ENCODE data around the gene ASMT.
"Not testable (repeated sequence)": the region's sequence is repeated elsewhere in the genome, so short reads cannot be mapped to it uniquely, and the experiment has no call there.

ASMT gene, protein sequence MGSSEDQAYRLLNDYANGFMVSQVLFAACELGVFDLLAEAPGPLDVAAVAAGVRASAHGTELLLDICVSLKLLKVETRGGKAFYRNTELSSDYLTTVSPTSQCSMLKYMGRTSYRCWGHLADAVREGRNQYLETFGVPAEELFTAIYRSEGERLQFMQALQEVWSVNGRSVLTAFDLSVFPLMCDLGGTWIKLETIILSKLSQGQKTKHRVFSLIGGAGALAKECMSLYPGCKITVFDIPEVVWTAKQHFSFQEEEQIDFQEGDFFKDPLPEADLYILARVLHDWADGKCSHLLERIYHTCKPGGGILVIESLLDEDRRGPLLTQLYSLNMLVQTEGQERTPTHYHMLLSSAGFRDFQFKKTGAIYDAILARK

DNA sequence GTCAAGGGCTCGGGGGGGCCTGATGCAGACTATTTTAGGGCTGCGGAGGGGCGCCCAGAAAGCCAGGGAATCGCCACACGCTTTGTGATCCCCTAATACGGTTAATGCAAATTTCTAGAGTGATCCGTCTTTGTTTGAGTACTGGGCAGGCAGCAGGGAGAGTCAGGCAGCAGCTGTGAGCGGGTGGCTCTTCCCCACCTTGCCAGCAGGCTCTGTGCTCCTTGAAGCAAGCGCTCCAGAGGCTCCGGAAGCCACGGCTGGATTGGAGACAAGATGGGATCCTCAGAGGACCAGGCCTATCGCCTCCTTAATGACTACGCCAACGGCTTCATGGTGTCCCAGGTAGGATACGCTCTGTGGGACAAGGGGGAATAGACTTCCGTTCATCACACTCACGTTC, at the start of gene ASMT:
Gene ASMT, plus strand, starts transcription at position 133 of the 400 bp plus-strand sequence. Its CDS starts 141 bp downstream, at position 274.
- no peak for DNase-seq (ENCODE audit: extremely low read depth in 1 of 2, low read depth in 1 of 2)

DNA sequence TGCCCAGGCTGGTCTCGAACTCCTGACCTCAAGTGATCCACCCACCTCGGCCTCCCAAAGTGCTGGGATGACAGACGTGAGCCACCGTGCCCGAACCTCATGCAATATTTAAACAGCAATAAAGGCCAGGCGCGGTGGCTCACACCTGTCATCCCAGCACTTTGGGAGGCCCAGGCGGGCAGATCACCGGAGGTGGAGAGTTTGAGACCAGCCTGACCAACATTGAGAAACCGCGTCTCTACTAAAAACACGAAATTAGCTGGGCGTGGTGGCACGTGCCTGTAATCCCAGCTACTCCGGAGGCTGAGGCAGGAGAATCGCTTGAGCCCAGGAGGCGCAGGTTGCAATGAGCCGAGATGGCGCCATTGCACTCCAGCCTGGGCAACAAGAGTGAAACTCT, 40.7 kb upstream of the ASMT start:
- not testable (repeated sequence) for DNase-seq (ENCODE audit: extremely low read depth in 1 of 2, low read depth in 1 of 2)

DNA sequence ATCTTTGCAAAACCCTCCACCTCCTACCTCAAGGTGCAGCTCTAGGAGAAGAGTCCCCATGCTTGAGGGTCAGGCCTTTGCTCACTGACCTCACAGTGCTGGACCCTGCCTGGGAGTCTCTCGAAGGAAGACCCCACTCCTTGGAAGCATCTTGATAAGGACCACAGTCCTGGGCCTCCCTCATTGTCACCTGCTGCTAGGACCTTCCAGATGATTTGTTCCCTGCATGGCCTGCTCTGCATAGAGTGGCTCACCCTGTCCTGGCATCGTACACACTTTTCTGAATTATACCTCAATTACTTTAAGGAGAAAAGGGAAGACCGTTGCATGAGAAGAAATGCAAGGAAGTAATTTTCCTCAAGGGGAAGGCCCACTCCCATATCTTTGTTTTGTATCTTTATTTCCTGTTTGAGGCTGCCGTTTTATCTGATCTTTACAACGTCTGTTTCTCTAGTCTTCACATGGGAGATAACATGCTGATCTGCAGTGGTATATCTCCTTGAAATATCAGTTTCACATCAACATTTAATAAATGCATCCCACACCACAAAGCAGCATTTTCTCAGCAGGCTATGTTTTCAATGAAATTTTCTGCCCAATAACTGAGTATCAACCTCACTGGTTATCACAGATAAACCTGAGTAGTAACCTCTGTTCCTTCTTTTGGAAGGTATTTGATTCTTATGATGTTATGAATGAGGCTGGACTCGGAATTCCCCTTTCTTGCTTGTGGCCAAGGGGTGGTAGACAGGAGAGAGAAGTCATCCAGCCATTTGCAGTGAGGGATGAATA, 38.5 kb upstream of the ASMT start:
- DNase-seq (ENCODE audit: extremely low read depth in 1 of 2, low read depth in 1 of 2): no peak

DNA sequence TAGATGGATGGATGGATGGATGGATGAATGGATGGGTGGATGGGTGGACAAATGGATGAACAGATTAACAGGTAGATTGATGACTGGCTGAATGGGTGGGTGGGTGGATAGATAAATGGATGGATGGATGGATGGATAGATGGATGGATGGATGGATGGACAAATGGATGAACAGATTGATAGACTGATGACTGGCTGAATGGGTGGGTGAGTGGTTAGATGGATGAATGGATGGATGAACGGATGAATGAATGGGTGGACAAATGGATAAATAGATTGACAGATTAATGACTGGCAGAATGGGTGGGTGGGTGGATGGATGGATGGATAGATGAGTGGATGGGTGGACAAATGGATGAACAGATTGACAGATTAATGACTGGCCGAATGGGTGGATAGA, 37.0 kb upstream of the ASMT start:
- no peak for DNase-seq (ENCODE audit: extremely low read depth in 1 of 2, low read depth in 1 of 2)

DNA sequence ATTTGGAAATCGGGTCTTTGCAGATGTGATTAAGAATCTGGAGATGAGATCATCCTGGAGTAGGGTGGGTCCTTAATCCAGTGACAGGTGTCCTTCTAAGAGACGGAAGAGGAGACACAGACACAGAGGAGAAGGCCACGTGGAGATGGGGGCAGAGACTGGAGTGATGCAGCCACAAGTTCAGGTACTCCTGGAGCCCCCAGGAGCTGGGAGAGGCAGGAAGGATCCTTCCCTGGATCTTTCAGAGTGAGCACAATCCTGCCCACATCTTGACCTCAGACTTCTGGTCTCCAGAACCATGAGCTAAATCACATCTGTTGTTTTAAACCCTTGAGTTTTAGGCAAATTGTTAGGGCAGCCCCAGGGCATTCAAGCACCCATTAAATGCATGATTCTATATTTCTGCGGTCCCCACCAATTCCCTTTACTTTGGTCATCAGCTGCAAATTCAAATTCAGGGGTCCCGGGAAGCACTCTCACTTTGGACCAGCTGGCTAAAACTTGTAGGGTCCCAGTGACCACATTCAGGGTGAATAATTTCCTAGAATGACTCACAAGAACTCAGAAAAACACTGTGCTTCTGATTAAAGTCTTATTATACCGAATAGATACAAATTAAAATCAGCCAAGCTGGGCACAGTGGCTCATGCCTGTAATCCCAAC, 36.2 kb upstream of the ASMT start:
- no peak for DNase-seq (ENCODE audit: extremely low read depth in 1 of 2, low read depth in 1 of 2)

DNA sequence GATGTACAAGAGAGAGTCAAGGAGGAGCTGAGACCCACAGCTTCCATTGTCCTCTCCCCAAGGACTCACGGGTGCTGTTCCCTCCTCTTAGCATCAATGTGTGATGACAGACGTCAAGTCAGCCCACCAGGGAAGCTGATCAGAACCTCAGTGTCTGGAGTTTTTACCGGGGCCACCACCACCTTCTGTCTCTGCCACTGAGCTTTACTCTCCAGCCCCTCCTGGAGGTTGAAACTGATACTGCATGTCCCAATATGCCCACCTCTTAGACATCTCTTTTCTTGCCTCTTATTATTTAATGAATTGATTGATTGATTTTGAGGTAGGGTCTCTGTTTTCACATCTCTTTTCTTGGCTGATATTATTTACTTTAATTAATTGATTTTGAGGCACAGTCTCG, 33.7 kb upstream of the ASMT start:
- peak in 1 of 2 donors; percentile 50 for DNase-seq (ENCODE audit: extremely low read depth in 1 of 2, low read depth in 1 of 2)

DNA sequence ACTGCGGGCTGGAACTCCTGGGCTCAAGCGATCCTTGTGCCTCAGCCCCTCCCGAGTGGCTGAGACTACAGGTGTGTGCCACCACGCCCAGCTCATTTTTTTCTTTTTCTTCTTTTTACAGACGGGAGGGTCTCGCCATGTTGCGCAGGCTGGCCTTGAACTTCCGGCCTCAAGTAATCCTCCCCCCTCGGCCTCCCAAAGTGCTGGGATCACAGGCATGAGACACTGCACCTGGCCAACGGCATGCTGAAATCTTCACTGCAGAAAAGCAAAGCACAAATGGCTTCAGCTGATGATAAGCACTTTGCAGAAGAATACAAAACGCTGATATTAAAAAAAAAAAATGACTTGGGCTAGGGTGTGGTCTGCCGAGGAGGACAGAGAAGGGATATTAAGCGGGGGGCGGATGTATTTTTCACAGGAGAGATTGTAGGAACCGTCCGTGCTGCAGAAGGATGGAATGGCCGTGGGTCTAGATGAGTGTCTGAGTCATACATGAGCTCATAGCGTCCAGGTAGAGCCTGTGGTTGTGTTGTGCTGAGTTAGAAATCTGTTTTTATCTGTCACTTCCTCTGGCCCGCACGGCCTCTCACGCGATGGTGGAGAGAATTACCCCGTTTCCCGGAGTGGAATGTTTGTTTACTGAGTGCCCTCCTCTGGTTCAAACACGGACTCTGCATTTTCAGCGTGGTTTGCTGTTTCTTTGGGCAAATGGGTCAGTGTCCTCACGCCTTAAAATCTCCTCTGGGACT, 32.0 kb upstream of the ASMT start:
- DNase-seq (ENCODE audit: extremely low read depth in 1 of 2, low read depth in 1 of 2): no peak

DNA sequence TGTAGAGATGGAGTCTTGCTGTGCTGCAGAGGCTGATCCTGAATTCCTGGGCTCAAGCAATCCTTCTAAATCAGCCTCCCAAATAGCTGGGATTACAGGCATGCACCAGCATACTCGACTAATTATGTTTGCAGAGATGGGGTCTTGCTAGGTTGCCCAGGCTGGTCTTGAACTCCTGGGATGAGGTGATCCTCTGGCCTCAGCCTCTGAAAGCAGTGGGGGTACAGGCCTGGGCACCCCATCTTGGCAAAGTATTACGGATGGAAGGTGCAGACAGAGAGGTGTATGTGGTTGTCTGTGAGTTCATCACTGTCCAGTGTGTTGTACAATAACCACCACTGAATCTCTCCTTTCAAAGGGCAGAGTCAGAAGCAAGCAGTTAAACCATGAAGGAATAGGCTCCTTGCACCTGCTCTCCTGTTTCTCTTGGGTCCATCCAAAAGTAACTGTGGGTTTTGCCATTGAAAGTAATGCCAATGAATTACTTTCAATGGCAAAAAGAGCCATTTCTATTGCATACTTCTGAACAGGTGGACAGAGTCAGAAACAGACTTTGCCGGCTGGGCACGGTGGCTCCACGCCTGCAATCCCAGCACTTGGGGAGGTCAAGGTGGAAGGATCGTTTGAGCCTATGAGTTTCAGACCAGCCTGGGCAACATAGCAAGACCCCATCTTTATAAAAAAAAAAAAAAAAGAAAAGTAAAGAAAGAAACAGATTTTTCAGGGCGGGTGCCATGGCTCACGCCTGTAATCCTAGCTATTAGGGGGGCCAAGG, 30.4 kb upstream of the ASMT start:
- DNase-seq (ENCODE audit: extremely low read depth in 1 of 2, low read depth in 1 of 2): no peak

DNA sequence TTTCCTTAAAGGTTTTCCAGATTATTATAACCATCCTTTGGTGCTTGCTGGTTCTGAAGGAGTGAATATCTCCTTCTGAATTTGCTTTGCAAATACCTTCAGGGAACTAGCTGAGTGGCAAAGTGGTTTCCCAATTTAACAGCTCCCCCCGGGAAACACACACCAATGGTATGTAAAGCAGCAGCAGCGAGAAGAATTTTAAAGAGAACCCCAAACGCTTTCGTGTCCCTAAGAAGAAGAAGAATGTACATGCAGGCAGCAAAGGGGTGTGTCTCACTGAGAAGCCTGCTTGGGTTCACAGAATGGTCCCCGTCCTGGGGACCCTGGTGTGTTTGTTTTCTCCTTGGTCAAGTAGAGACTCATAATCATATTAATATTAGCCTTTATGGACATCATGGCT, 27.7 kb upstream of the ASMT start:
- DNase-seq (ENCODE audit: extremely low read depth in 1 of 2, low read depth in 1 of 2): no peak

DNA sequence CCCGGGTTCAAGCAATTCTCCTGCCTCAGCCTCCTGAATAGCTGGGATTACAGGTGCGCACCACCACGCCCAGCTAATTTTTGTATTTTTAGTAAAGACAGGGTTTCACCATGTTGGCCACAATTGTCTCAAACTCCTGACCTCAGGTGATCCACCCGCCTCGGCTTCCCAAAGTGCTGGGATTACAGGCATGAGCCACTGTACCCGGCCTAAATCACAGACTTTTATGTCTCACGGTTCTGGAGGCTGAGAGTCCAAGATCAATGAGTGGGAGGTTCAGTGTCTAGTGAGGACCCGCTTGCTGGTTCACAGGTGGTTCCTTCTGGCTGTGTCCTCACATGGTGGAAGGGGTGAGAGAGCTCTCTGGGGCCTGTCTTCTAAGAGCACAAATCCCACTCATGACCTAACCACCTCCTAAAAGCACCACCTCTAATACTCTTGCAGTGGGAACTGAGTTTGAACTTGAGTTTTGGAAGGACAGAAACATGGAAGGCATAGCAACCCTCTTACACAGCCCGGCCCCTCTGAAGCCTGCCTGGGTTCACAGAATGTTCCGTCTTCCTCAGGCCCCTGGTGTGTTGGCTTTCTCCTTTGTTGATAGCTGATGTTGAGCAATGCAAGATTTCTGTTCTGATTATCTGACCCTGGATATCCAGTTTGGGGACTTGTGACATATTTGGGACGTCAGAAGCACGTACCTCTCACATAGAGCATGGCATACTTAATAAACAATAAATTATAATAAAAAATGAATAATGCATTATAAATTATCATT, 25.3 kb upstream of the ASMT start:
- DNase-seq (ENCODE audit: extremely low read depth in 1 of 2, low read depth in 1 of 2): no peak

DNA sequence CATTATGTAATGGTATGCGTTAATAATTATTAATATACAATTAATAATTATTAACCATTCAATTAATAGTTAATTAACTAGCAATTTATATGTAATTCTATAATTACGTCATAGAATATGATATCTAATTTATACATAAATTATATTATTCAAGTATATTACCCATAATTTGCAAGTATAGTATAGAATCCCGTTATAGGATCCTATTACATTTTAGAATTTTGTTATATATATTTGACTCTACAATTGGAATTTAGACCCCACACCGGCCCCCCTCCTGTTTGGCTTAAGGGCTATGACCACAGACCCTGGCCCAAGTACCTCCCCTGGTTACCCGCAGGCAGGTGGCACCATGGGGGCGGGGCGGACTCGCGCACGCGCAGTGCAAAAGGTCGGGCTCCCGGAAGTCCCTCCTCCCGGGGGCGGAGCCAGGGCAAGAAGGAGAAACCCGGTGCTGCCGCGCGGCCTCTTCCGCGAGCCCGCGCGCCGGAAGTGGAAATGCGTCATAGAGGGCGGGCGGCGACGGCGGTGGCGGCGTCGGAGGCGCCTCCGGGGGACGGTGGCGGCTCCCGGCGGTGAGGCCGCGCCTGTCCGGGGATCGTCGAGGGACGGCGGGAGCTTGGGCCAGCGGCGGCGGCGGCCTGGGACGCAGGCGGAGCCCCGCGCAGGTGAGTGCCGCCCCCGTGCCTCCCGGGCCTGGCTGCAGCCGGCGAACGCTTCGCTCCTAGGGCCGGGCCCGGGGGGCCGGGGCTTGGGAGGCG, 23.6 kb upstream of the ASMT start, which contains the start of gene AKAP17A:
Gene AKAP17A, plus strand, starts transcription at position 503 of the 761 bp plus-strand sequence. CDS start 1,859 bp downstream, outside the sequence.
- peak; percentile 89 to 98 for DNase-seq (ENCODE audit: extremely low read depth in 1 of 2, low read depth in 1 of 2)

DNA sequence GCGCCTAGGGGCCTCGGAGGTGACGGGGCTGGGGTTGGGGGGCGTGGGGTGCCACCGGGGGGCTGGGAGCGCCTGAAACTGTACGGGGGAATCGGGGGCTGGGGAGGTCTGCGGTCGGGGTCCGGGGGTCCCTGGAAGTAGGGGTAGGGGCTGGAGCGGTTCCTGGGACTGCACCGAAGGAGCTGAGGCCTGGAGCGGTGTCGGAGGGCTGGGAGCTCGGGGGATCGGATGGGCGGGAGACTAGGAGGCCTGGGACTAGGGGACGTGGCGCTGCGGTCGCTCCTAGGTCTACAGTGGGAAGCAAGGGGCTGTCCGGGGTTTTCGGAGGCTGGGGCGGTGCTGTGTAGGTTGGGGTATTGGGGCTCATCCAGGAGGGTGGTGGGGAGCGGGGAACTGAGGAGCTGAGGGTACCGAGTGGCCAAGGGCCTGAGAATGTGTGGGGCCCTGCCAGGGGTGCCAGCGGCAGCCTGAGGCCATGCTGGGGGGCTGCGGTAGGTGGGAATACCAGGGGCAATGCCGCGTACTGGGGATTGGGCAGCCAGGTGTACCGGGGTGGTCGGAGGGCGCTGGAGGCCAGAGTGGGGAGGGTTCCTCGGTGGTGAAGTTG, 22.9 kb upstream of the ASMT start:
- no peak for DNase-seq (ENCODE audit: extremely low read depth in 1 of 2, low read depth in 1 of 2)

DNA sequence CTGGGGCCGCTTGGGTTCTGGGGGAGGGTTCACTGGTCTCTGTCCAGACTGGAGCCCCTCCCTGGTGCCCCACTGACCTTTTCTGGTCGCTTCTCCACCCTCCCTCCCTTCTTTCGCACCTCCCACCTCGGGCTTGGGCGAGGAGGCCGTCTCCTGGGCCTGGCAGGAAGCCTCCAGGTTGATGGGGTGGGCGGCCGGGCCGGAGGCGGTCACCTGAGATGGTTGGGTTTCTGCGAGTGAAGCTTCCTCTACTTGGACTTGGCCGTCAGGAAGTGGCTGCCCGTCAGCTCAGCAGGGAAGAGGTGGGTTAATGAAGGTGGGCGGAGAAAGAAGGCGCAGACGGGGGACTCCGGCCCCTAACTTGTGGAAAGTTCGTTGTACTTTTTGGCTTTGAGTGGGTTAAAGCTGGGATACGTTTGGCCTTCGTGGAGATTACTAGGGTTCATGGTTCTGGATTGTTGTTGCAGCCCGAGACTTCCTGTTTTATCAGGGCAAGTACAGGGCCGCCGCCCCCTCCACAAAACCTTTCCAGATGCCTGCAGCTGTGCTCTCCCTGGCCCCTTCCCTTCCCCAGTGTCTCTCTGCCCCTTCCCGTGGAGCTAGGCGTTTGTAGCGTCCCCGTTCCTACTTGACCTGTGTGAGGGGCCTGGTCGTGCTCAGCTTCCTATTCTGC, 22.3 kb upstream of the ASMT start:
- DNase-seq (ENCODE audit: extremely low read depth in 1 of 2, low read depth in 1 of 2): no peak

DNA sequence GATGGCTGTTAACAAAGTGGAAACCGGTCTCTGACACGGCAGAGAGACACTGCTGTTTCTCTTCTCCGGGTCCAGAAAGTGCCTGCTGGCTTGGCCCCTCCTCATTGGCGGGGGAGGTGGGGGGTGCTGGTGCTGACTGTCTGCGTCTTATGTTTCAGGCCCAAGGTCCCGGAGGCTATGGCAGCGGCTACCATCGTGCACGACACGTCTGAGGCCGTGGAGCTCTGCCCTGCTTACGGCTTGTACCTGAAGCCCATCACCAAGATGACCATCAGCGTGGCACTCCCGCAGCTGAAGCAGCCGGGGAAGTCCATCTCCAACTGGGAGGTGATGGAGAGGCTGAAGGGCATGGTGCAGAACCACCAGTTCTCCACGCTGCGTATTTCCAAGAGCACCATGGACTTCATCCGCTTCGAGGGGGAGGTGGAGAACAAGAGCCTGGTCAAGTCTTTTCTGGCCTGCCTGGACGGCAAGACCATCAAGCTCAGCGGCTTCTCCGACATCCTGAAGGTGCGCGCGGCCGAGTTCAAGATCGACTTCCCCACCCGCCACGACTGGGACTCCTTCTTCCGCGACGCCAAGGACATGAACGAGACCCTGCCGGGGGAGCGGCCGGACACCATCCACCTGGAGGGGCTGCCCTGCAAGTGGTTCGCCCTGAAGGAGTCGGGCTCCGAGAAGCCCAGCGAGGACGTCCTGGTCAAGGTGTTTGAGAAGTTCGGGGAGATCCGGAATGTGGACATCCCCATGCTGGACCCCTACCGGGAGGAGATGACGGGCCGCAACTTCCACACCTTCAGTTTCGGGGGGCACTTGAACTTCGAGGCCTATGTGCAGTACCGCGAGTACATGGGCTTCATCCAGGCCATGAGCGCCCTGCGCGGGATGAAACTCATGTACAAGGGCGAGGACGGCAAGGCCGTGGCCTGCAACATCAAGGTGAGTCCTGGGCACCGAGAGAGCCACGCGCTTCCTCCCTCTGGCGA, 21.3 kb upstream of the ASMT start:
- no peak for DNase-seq (ENCODE audit: extremely low read depth in 1 of 2, low read depth in 1 of 2)

DNA sequence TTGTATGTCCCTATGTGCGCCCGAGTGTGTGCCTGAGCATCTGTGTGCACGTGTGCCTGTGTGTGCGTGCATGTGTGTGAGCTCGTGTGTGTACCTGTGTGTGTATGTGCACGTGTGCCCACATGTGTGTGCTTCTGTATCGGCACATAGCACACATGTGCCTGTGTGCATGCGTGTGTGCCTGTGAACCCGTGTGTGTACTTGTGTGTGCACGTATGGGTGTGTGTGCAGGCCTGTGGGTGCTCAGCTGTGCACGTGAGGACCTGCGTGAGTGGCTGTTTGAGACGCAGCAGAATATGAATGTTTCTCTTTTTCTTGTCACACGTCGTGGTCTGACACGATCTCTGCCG, 19.2 kb upstream of the ASMT start:
- no peak for DNase-seq (ENCODE audit: extremely low read depth in 1 of 2, low read depth in 1 of 2)

DNA sequence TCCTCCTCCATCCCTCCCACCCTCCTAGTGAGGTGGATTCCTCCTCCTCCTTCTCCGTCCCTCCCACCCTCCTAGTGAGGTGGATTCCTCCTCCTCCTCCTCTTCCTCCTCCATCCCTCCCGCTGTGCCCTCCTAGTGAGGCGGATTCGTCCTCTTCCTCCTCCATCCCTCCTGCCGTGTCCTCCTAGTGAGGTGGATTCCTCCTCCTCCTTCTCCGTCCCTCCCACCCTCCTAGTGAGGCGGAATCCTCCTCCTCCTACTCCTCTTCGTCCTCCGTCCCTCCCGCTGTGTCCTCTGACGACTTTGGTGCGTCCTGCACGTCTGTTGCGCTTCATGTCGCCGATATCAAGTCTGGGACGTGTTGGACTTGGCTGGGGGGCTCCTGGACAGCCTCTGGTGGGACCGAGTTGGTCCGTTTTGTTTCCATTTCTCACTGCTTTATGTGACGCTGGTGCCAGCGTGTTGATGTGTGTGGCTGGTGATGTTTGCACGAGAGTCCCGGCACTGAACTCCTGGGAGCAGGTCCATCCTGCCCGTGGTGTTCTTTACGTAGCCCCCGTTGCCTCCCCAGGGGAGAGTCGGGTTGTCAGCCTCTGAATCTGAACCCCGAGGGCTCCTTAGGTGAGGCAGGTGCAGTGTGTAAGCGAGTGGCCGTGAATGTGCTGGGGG, 18.0 kb upstream of the ASMT start:
- no peak for DNase-seq (ENCODE audit: extremely low read depth in 1 of 2, low read depth in 1 of 2)

All from activated CD8-positive, alpha-beta memory T cell treated with anti-CD3 and anti-CD28 coated beads for 1 hour (primary cell).